ENCODE measurements around the gene ACRBP.

The ACRBP gene

GRCh38 chr12:6647083-6647604 lies at the start of gene ACRBP:
ACRBP (minus strand) TSS chr12:6647432; CDS start chr12:6647366, 66 bp downstream.
- no peaks in the 10 kb centered on the region for H3K79me2 ChIP-seq (ENCODE audit: insufficient read depth, low read length)
- no peak within 1 kb of the TSS for H3K27ac ChIP-seq (ENCODE audit: low read length)
- no peaks in the 10 kb centered on the region for H3K27me3 ChIP-seq (ENCODE audit: insufficient read depth, low read length, poor library complexity)
- no peak for TF ChIP-seq EZH2 (IDR thresholded peaks at IDR 0.05; ENCODE audit: borderline replicate concordance, low read depth, low read length, severe bottlenecking)
- no peak for TF ChIP-seq CTCF (IDR thresholded peaks at IDR 0.05; ENCODE audit: borderline replicate concordance, extremely low read depth, low read length, poor library complexity, severe bottlenecking)
- H3K9me3 ChIP-seq (ENCODE audit: insufficient read depth, low read length, severe bottlenecking), result no peaks in the 10 kb centered on the region
- no peaks in the 10 kb centered on the region; the same call in 1 of the 2 replicates for H3K4me1 ChIP-seq (ENCODE audit: insufficient read depth, low read length)
- H3K9ac ChIP-seq (ENCODE audit: low read depth, low read length), result no peak within 1 kb of the TSS
- ATAC-seq (ENCODE audit: insufficient read depth, low read depth), result no peak
- H3K4me3 ChIP-seq (ENCODE audit: low read depth in 1 of 2, low read length in 2 of 2), result no peak within 1 kb of the TSS
- no peak for DNase-seq
- no peak within 1 kb of the TSS for H3K4me2 ChIP-seq (ENCODE audit: insufficient read depth, low read length)
- H3K36me3 ChIP-seq (ENCODE audit: insufficient read depth, low read length), result peaks cover 31% of the 10 kb centered on the region
- H2AFZ ChIP-seq (ENCODE audit: low read depth, low read length), result no peak within 1 kb of the TSS
- no peaks in the 10 kb centered on the region for H4K20me1 ChIP-seq (ENCODE audit: insufficient read depth, low read length)

DNA sequence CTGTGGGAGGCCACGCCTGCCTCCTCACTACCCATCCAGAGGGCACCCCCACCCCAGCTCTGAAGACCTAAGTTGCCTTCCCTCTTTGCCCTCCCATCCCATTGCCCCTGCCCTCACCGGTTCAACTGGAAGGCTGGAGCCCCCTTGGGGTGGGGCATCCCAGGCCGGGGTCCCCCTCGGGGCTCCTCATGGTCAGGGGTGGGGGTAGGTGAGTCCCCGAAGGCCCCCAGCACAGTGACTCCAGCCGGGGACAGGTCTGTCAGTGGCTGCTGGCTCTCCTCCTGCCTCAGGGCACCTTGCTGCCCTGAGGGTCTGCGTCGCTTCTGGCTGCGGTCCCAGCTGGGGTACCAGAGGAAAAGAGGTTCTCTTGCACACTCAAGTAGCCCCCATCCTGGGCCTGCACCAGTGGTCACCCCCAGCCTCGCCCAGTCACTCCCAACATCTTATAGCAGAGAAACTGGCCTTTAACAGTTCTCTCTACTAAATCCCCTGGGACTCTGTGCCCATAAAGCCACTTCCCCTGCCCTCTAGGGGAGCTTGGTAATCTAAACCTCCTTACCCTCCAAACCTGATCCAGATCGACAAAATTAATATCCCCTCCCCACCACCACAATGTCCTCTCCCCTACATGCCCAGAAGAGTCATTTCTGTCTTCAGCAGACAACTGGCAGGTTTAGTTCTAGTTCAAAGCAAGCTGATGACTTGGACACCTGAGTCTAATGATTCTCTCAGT lies 48.2 kb upstream of the ACRBP start:
- peaks cover 2% of the 10 kb centered on the region; the same call in 1 of the 2 replicates for H3K79me2 ChIP-seq (ENCODE audit: insufficient read depth, low read length)
- H3K27ac ChIP-seq (ENCODE audit: low read length), result no peak overlapping the region
- H2AFZ ChIP-seq (ENCODE audit: low read depth, low read length), result no peak overlapping the region
- no peaks in the 10 kb centered on the region for H4K20me1 ChIP-seq (ENCODE audit: insufficient read depth, low read length)
- no peaks in the 10 kb centered on the region for H3K36me3 ChIP-seq (ENCODE audit: insufficient read depth, low read length)
- DNase-seq, result no peak
- peaks cover 10% of the 10 kb centered on the region for H3K27me3 ChIP-seq (ENCODE audit: insufficient read depth, low read length, poor library complexity)
- H3K4me2 ChIP-seq (ENCODE audit: insufficient read depth, low read length), result no peak overlapping the region
- TF ChIP-seq CTCF (IDR thresholded peaks at IDR 0.05; ENCODE audit: borderline replicate concordance, extremely low read depth, low read length, poor library complexity, severe bottlenecking), result no peak
- no peak for TF ChIP-seq EZH2 (IDR thresholded peaks at IDR 0.05; ENCODE audit: borderline replicate concordance, low read depth, low read length, severe bottlenecking)
- no peak for ATAC-seq (ENCODE audit: insufficient read depth, low read depth)
- H3K4me3 ChIP-seq (ENCODE audit: low read depth in 1 of 2, low read length in 2 of 2), result no peak overlapping the region
- peaks cover 8% of the 10 kb centered on the region for H3K4me1 ChIP-seq (ENCODE audit: insufficient read depth, low read length)
- H3K9ac ChIP-seq (ENCODE audit: low read depth, low read length), result no peak overlapping the region
- no peaks in the 10 kb centered on the region for H3K9me3 ChIP-seq (ENCODE audit: insufficient read depth, low read length, severe bottlenecking)

GRCh38 chr12:6694701-6695100 lies 47.5 kb upstream of the ACRBP start:
- Histone ChIP-seq H3K4me2 (ENCODE audit: insufficient read depth, low read length) (no peak overlapping the region), H3K36me3 (ENCODE audit: insufficient read depth, low read length) (no peaks in the 10 kb centered on the region), H4K20me1 (ENCODE audit: insufficient read depth, low read length) (no peaks in the 10 kb centered on the region), H3K27me3 (ENCODE audit: insufficient read depth, low read length, poor library complexity) (peaks cover 6% of the 10 kb centered on the region), H3K4me1 (ENCODE audit: insufficient read depth, low read length) (peaks cover 14% of the 10 kb centered on the region), H3K4me3 (ENCODE audit: low read depth in 1 of 2, low read length in 2 of 2) (no peak overlapping the region), H3K79me2 (ENCODE audit: insufficient read depth, low read length) (peaks cover 10% of the 10 kb centered on the region), H2AFZ (ENCODE audit: low read depth, low read length) (no peak overlapping the region), H3K27ac (ENCODE audit: low read length) (no peak overlapping the region), H3K9me3 (ENCODE audit: insufficient read depth, low read length, severe bottlenecking) (no peaks in the 10 kb centered on the region), H3K9ac (ENCODE audit: low read depth, low read length) (no peak overlapping the region)
- no peak for ATAC-seq (ENCODE audit: insufficient read depth, low read depth)
- DNase-seq, result no peak
- TF ChIP-seq CTCF (IDR thresholded peaks at IDR 0.05; ENCODE audit: borderline replicate concordance, extremely low read depth, low read length, poor library complexity, severe bottlenecking), result no peak

Data from DND-41 (cell line).